ENCODE measurements around the gene PAFAH1B2.

Gene PAFAH1B2

DNA sequence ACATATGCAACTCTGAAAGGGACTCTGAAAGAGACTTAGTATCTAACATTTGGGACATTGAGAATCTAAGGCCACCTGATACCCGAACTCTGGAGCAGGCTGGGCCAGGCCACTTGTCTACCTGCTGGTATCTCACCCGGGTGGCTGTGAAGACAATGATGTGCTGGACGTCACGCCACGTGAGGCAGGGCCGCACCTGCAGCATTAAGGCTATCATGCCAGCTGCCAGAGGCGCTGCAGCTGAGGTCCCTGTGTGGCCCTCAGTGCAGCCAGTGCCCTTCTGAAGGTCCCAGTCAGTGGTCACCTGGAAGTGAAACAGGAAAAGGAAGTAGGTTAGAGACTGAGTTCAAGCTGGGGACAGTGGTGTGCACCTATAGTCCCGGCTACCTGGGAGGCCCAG lies 75.4 kb downstream of the PAFAH1B2 start:
- TF ChIP-seq, protein P1, sequence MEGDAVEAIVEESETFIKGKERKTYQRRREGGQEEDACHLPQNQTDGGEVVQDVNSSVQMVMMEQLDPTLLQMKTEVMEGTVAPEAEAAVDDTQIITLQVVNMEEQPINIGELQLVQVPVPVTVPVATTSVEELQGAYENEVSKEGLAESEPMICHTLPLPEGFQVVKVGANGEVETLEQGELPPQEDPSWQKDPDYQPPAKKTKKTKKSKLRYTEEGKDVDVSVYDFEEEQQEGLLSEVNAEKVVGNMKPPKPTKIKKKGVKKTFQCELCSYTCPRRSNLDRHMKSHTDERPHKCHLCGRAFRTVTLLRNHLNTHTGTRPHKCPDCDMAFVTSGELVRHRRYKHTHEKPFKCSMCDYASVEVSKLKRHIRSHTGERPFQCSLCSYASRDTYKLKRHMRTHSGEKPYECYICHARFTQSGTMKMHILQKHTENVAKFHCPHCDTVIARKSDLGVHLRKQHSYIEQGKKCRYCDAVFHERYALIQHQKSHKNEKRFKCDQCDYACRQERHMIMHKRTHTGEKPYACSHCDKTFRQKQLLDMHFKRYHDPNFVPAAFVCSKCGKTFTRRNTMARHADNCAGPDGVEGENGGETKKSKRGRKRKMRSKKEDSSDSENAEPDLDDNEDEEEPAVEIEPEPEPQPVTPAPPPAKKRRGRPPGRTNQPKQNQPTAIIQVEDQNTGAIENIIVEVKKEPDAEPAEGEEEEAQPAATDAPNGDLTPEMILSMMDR (IDR thresholded peaks at IDR 0.05; ENCODE audit: low read depth, low read length), result no peak
- H3K4me3 ChIP-seq (ENCODE audit: low read depth, low read length), result no peak overlapping the region

DNA sequence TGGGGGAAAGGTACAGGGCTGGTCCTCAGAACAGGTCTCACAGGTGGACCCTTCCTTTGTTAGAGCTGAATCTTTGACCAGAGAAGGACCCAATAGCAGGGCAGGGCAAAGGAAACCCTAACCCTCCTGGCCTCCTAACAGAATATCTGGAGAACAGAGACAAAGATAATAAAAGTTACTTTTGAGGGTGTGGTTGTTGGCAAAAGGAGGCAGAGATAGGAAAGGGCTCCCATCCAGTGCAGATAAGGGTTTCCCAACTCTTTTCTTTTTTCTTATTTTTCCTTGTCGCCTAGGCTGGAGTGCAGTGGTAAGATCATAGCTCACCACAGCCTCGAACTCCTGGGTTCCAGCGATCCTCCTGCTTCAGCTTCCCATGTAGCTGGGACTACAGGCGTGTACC lies 75.9 kb downstream of the PAFAH1B2 start:
- no peak overlapping the region for H3K4me3 ChIP-seq (ENCODE audit: low read depth, low read length)
- TF ChIP-seq, protein P1 (IDR thresholded peaks at IDR 0.05; ENCODE audit: low read depth, low read length), result no peak

DNA sequence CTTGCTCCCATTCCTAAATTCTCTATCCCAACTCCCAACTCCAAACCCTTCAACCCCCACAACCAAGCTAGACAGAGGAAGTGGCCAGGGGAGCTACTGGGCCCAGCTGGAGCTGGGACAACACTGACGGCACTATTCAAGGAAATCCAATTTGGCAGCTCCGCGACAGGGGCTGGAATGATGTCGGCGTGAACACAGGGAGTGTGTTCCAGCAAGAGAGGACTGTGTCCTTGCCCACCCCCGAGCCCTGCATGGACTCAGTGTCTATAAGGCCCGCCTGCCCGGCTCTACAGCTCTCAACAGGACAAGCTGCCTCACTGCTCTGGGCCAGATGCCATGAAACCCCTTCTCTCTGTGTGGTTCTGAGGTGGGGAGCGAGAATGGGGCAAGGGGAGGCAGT lies 76.5 kb downstream of the PAFAH1B2 start:
- TF ChIP-seq, protein P1 (IDR thresholded peaks at IDR 0.05; ENCODE audit: low read depth, low read length), result no peak
- H3K4me3 ChIP-seq (ENCODE audit: low read depth, low read length), result no peak overlapping the region

DNA sequence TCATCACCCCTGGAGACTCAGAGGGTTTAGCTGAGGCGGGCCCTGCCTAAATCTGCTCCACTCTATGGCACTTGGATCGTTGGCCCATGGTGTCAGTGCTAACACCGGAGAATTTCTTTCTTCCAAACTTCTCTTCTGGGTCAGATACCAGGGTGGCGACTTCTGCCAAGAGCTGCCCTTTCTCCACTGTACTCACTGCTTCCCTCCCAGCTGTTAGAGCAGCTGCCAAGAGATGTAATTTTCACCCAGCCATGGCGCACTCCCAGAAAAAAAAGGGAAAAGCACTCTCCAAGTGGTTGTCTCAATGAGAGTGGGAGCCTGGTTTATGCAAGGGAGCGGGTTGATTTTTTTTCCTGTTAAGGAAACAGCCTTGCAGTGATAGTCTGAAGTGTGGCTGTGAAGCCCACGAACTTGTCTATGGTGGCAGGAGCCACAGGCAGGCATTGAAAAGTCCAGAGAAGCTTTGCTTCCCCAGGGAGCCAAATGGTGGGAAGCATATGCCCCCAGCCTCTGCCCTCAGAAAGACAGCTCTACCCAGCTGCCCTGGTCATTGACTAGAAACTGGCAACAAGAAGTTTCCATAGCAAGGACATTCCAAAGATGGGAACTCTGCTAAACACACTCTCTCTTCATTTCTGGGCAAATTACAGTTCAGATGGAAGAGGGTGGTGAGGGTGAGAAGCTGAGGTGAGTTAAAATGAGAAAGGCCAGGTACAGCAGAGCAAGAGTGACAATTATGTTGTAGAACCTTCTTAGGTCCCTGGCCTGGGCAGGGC lies 77.1 kb downstream of the PAFAH1B2 start:
- TF ChIP-seq, protein P1 (IDR thresholded peaks at IDR 0.05; ENCODE audit: low read depth, low read length), result no peak
- no peak overlapping the region for H3K4me3 ChIP-seq (ENCODE audit: low read depth, low read length)

DNA sequence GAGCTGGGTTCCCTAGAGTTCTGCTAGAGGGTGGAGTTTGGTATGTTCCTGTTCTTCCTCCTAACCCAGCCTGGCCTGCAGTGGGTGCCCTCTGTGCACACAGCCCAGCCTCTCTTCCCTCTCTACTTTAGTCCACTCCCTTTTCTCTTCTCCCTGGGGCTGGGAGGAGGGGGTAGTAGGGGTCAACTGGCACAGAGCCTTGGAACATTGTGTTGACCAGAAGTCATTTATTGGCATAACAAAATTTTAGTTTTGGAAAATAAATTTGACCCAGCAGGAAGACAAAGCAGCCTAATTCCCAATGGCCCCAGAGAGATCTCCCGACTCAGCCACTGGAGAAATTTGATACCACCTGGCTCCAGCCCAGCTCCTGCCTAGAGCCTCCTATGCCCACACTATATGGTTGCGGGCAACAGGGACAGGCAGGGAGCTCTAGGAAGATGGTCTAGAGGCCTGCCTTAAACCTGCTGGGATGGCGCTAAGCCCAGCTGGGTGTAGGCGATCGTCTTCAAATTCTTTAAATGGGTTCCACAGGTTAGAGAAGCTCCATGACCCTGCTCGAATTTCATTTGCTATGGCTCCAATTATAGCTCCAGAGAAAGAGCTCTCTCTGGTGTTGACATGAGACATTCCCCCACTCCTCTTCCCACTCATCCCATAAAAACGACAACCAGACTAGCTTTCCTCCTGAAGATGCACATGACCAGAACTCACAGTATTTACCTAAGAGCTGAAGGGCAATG lies 77.9 kb downstream of the PAFAH1B2 start:
- H3K4me3 ChIP-seq (ENCODE audit: low read depth, low read length), result no peak overlapping the region
- TF ChIP-seq, protein P1 (IDR thresholded peaks at IDR 0.05; ENCODE audit: low read depth, low read length), result no peak

DNA sequence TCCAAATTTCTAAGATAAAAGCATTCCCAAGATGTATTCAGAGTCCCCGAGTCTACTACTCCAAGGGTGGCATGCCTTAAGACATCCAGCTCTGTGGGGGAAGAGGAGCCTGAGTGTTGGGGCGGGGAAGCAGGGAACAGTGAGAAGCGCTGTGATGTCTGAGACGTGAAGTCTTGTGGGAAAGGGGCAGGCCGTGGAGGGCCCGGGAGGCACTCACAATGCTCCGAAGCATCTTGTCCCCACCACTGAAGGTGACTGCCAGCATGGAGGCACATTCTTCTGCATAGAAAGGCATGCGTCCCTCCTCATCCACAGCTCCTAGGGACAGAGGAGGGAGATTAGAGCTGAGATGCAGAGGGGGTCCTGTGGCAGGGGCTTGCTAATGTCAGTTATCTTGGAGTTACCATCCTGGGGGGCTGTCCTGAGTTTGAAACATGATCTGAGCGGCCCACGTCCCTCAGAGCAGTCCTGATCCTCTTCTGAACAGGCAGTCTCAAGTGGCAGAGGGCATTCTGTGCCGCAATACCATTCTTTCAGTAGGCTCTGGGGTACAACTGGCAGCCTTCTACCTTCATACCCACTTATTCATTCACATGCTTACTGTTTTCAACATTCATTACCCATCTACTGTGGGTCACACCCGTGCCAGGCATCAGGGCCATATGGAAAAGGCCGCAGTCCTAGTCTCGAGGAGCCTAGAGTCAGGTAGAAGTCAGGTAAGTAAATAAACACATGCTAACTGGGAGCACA lies 79.1 kb downstream of the PAFAH1B2 start:
- TF ChIP-seq, protein P1 (IDR thresholded peaks at IDR 0.05; ENCODE audit: low read depth, low read length), result no peak
- no peak overlapping the region for H3K4me3 ChIP-seq (ENCODE audit: low read depth, low read length)

Measured in WI38 (cell line).